UCSD-AML1 (cell line): ENCODE results near the gene CHRM1.
"Not testable (repeated sequence)": the region's sequence is repeated elsewhere in the genome, so short reads cannot be mapped to it uniquely, and the experiment has no call there.

ENCODE experiments used
- DNase-seq: peaks from one replicate; lab custom pipeline; 2025; ENCODE audit not compliant: unreplicated experiment; lab: John Stamatoyannopoulos, UW

Gene CHRM1

GRCh38 chr11:62879235-62879978, 41.8 kb downstream of the CHRM1 start:
- DNase-seq, result no peak

GRCh38 chr11:62876712-62877111, 44.5 kb downstream of the CHRM1 start:
- no peak for DNase-seq

- no peak for DNase-seq
These were observed 45.3 kb downstream of the CHRM1 start for GRCh38 chr11:62875698-62876478.

GRCh38 chr11:62874851-62875250, 46.3 kb downstream of the CHRM1 start:
- DNase-seq, result no peak

GRCh38 chr11:62865635-62866034, 55.5 kb downstream of the CHRM1 start:
- no peak for DNase-seq

GRCh38 chr11:62863687-62864335, 57.4 kb downstream of the CHRM1 start:
- no peak for DNase-seq

GRCh38 chr11:62861564-62862192, 59.5 kb downstream of the CHRM1 start:
- DNase-seq, result not testable (repeated sequence)

GRCh38 chr11:62860835-62861563, 60.2 kb downstream of the CHRM1 start:
- no peak for DNase-seq

- DNase-seq, result not testable (repeated sequence)
These were observed 61.9 kb downstream of the CHRM1 start for GRCh38 chr11:62859281-62859703.
